IPS-15b (cell line): ENCODE measurements around the gene PLD4.
"Not testable (repeated sequence)": the region's sequence is repeated elsewhere in the genome, so short reads cannot be mapped to it uniquely, and the experiment has no call there.

ENCODE experiments used
- H3K27me3 ChIP-seq: one replicate; pipeline ENCODE4 v1.6.1; 2013; ENCODE audit warnings: low read length; ENCODE audit not compliant: control insufficient read depth, insufficient read depth
- H3K36me3 ChIP-seq: one replicate; pipeline ENCODE4 v1.6.1; 2013; ENCODE audit warnings: low read length; ENCODE audit not compliant: control insufficient read depth, insufficient read depth
- H3K4me1 ChIP-seq: one replicate; pipeline ENCODE4 v1.6.1; 2013; ENCODE audit warnings: mild to moderate bottlenecking, low read length; ENCODE audit not compliant: control insufficient read depth, insufficient read depth
- H3K4me3 ChIP-seq: one replicate; pipeline ENCODE4 v1.5.1; 2013; ENCODE audit warnings: low read depth, low read length
- H3K9ac ChIP-seq: one replicate; pipeline ENCODE4 v1.6.1; 2013; ENCODE audit warnings: low read depth, mild to moderate bottlenecking, low read length
- H3K9me3 ChIP-seq: one replicate; pipeline ENCODE4 v1.6.1; 2013; ENCODE audit warnings: mild to moderate bottlenecking, low read length; ENCODE audit not compliant: control insufficient read depth, insufficient read depth

PLD4 gene

GRCh38 chr14:104888489-104889374 is 35.9 kb upstream of the PLD4 start:
- no peaks in the 10 kb centered on the region for H3K4me1 ChIP-seq
- peaks cover 28% of the 10 kb centered on the region for H3K36me3 ChIP-seq
- no peaks in the 10 kb centered on the region for H3K27me3 ChIP-seq
- no peak overlapping the region for H3K4me3 ChIP-seq
- no peaks in the 10 kb centered on the region for H3K9me3 ChIP-seq
- H3K9ac ChIP-seq: no peak overlapping the region

GRCh38 chr14:104889375-104889757 is 35.3 kb upstream of the PLD4 start:
- H3K27me3 ChIP-seq: no peaks in the 10 kb centered on the region
- no peaks in the 10 kb centered on the region for H3K9me3 ChIP-seq
- H3K9ac ChIP-seq: no peak overlapping the region
- H3K4me3 ChIP-seq: no peak overlapping the region
- H3K36me3 ChIP-seq: peaks cover 32% of the 10 kb centered on the region
- no peaks in the 10 kb centered on the region for H3K4me1 ChIP-seq

- H3K36me3 ChIP-seq: peaks cover 38% of the 10 kb centered on the region
- H3K9me3 ChIP-seq, H3K4me3 ChIP-seq, H3K9ac ChIP-seq, H3K4me1 ChIP-seq, H3K27me3 ChIP-seq: not testable (repeated sequence)
Measured at GRCh38 chr14:104890292-104890691, 34.4 kb upstream of the PLD4 start.

GRCh38 chr14:104891121-104891551 is 33.5 kb upstream of the PLD4 start:
- Histone ChIP-seq H3K4me1 (no peaks in the 10 kb centered on the region), H3K36me3 (peaks cover 36% of the 10 kb centered on the region), H3K4me3 (no peak overlapping the region), H3K27me3 (no peaks in the 10 kb centered on the region), H3K9me3 (no peaks in the 10 kb centered on the region), H3K9ac (no peak overlapping the region)

GRCh38 chr14:104891664-104892530 is 32.8 kb upstream of the PLD4 start:
- H3K9ac ChIP-seq: no peak overlapping the region
- H3K4me1 ChIP-seq: no peaks in the 10 kb centered on the region
- no peaks in the 10 kb centered on the region for H3K9me3 ChIP-seq
- H3K36me3 ChIP-seq: peaks cover 28% of the 10 kb centered on the region
- no peaks in the 10 kb centered on the region for H3K27me3 ChIP-seq
- H3K4me3 ChIP-seq: no peak overlapping the region

GRCh38 chr14:104892531-104893434 is 31.9 kb upstream of the PLD4 start:
- H3K9me3 ChIP-seq: no peaks in the 10 kb centered on the region
- no peak overlapping the region for H3K4me3 ChIP-seq
- no peaks in the 10 kb centered on the region for H3K4me1 ChIP-seq
- H3K9ac ChIP-seq: no peak overlapping the region
- H3K36me3 ChIP-seq: peaks cover 20% of the 10 kb centered on the region
- no peaks in the 10 kb centered on the region for H3K27me3 ChIP-seq

GRCh38 chr14:104893435-104894207 is 31.1 kb upstream of the PLD4 start:
- peaks cover 13% of the 10 kb centered on the region for H3K36me3 ChIP-seq
- no peaks in the 10 kb centered on the region for H3K4me1 ChIP-seq
- H3K9ac ChIP-seq: no peak overlapping the region
- no peak overlapping the region for H3K4me3 ChIP-seq
- no peaks in the 10 kb centered on the region for H3K27me3 ChIP-seq
- no peaks in the 10 kb centered on the region for H3K9me3 ChIP-seq

- H3K36me3 ChIP-seq: peaks cover 10% of the 10 kb centered on the region
- no peak overlapping the region for H3K4me3 ChIP-seq
- no peaks in the 10 kb centered on the region for H3K4me1 ChIP-seq
Measured at GRCh38 chr14:104894331-104895206, 30.1 kb upstream of the PLD4 start.

GRCh38 chr14:104895207-104895785 is 29.4 kb upstream of the PLD4 start:
- no peaks in the 10 kb centered on the region for H3K27me3 ChIP-seq
- no peaks in the 10 kb centered on the region for H3K9me3 ChIP-seq
- no peak overlapping the region for H3K9ac ChIP-seq
- peaks cover 10% of the 10 kb centered on the region for H3K36me3 ChIP-seq
- H3K4me3 ChIP-seq: no peak overlapping the region
- H3K4me1 ChIP-seq: no peaks in the 10 kb centered on the region

More at GRCh38 chr14:104894331-104895206, 30.1 kb upstream of the PLD4 start:
- no peaks in the 10 kb centered on the region for H3K27me3 ChIP-seq
- H3K9me3 ChIP-seq: no peaks in the 10 kb centered on the region
- no peak overlapping the region for H3K9ac ChIP-seq
